HUES64 (cell line): Measurements from ENCODE around the gene DGUOK.
"Not testable (repeated sequence)": the region's sequence is repeated elsewhere in the genome, so short reads cannot be mapped to it uniquely, and the experiment has no call there.

Experiments used
- H3K27ac ChIP-seq: 2 replicates; pipeline ENCODE4 v1.7.0; 2013; ENCODE audit warnings: low read depth, low read length, inconsistent platforms
- H3K27me3 ChIP-seq: 2 replicates; pipeline ENCODE4 v1.6.1; 2013; ENCODE audit warnings: mild to moderate bottlenecking, low read length; ENCODE audit not compliant: insufficient read depth
- H3K36me3 ChIP-seq: 2 replicates; pipeline ENCODE4 v1.6.1; 2013; ENCODE audit warnings: mild to moderate bottlenecking, low read length; ENCODE audit not compliant: insufficient read depth
- H3K4me1 ChIP-seq: 2 replicates; pipeline ENCODE4 v1.6.1; 2013; ENCODE audit warnings: mild to moderate bottlenecking, low read length, moderate library complexity; ENCODE audit not compliant: insufficient read depth
- H3K4me3 ChIP-seq: 2 replicates; pipeline ENCODE4 v1.5.1; 2013; ENCODE audit warnings: mild to moderate bottlenecking, low read length, moderate library complexity
- H3K9ac ChIP-seq: 2 replicates; pipeline ENCODE4 v1.6.1; 2013; ENCODE audit warnings: mild to moderate bottlenecking, low read depth, low read length
- H3K9me3 ChIP-seq: 2 replicates; pipeline ENCODE4 v1.6.1; 2013; ENCODE audit warnings: low read depth, low read length; ENCODE audit not compliant: insufficient read depth
- WGBS: fragments of 150-250, 120-280 bp; methylation state at CpG from one replicate; pipeline ENCODE4 v1.1.7; 2013; ENCODE audit warnings: missing lambda C conversion rate; 5-methylcytosine and 5-hydroxymethylcytosine counted together

Gene DGUOK

GRCh38 chr2:73938718-73939352 lies 12.2 kb downstream of the DGUOK start:
- no peaks in the 10 kb centered on the region for H3K27me3 ChIP-seq
- H3K9me3 ChIP-seq: no peaks in the 10 kb centered on the region
- WGBS: 90% methylated on average over 5 of the region's 5 CpGs
- H3K36me3 ChIP-seq: peaks cover 55% of the 10 kb centered on the region
- no peaks in the 10 kb centered on the region for H3K4me1 ChIP-seq
- H3K4me3 ChIP-seq: no peak overlapping the region
- no peak overlapping the region for H3K27ac ChIP-seq
- H3K9ac ChIP-seq: no peak overlapping the region

DNA sequence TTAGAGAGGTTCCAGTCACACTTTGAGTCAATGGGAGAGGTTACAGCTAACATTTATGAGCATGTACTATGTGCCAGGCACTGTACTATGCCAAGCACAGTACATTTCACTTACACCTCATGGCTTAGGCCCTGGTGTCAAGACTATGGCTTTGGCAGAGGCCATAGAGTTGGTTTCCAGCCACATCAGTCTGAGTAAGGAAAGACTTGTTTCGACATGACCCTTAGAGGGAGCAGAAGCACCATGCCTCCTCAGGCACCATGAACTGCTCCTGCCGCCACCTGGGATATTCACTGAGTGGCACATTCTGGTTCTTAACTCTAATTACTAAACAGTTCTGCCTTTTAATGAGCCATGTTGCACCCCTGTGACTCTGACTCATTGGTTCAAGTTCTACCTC lies 12.7 kb downstream of the DGUOK start:
- Histone ChIP-seq H3K9me3 (no peaks in the 10 kb centered on the region), H3K9ac (no peak overlapping the region), H3K36me3 (peaks cover 57% of the 10 kb centered on the region), H3K4me1 (no peaks in the 10 kb centered on the region), H3K27ac (no peak overlapping the region), H3K27me3 (no peaks in the 10 kb centered on the region), H3K4me3 (no peak overlapping the region)
- WGBS: 88% methylated on average over 2 of the region's 2 CpGs

DNA sequence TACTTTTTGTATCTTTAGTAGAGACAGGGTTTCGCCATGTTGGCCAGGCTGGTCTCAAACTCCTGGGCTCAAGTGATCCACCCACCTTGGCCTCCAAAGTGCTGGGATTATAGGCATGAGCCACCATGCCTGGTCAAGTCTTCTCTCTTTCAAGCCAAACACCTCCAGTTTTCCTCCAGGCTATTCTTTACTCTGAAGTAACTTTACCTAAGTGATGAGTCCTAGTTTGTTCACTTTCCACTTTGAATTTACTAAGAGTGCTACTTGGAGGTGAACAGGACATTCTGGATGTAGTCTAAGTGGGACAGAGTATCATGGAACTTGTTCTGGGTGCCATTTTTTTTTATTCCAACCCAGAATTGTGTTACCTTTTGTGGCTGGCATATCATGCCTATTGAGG lies 13.4 kb downstream of the DGUOK start:
- not testable (repeated sequence) for H3K27me3 ChIP-seq, H3K9me3 ChIP-seq, H3K4me1 ChIP-seq, H3K9ac ChIP-seq, H3K4me3 ChIP-seq, H3K27ac ChIP-seq
- peaks cover 60% of the 10 kb centered on the region for H3K36me3 ChIP-seq
- 98% methylated on average over 1 of the region's 1 CpG for WGBS

DNA sequence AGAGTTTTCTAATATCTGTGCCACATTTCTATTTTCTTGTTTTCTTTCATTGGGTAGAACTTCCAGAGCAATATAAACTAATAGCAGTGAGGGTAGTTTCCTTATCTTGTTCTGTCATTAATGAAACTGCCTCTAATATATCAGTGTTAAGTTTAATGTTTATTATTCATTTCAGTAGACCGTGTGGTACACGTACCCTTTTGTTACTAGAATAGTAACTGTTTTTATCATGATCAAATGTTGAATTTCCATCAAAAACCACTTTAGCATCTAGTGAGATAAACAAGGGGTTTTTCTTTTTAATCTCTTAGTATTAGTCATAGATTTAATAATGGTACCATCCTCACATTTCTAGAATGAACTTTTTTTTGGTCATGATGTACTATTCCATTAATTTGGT lies 16.0 kb downstream of the DGUOK start:
- no peaks in the 10 kb centered on the region for H3K4me1 ChIP-seq
- peaks cover 79% of the 10 kb centered on the region for H3K36me3 ChIP-seq
- H3K9me3 ChIP-seq: no peaks in the 10 kb centered on the region
- WGBS: no CpG with 5 or more reads among the region's 2 CpGs
- no peak overlapping the region for H3K4me3 ChIP-seq
- no peaks in the 10 kb centered on the region for H3K27me3 ChIP-seq
- no peak overlapping the region for H3K27ac ChIP-seq
- H3K9ac ChIP-seq: no peak overlapping the region

- Histone ChIP-seq H3K4me1 (no peaks in the 10 kb centered on the region), H3K9ac (no peak overlapping the region), H3K36me3 (peaks cover 83% of the 10 kb centered on the region), H3K9me3 (no peaks in the 10 kb centered on the region), H3K4me3 (no peak overlapping the region), H3K27ac (no peak overlapping the region), H3K27me3 (no peaks in the 10 kb centered on the region)
- 93% methylated on average over 4 of the region's 4 CpGs for WGBS
These were observed 18.0 kb downstream of the DGUOK start for GRCh38 chr2:73944714-73945113.

DNA sequence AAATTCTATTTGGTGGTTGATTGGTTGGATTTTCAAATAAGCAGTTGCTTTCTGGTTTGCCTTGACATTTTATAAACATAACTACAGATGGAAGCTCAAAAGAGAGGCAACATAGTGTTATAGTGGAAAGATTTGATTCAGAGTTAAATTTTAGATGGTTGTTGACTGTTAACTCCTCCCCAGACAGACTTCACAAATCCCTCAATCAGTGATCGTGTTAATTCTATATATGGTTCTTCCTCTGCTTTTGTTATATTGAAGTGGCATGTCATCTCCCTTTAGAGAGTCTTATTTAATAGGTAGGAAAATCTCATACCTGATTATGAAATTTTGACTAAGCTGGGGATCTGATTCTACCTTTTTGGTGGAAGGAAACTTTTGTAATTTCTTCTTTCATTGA lies 19.5 kb downstream of the DGUOK start:
- no peak overlapping the region for H3K27ac ChIP-seq
- no peaks in the 10 kb centered on the region for H3K9me3 ChIP-seq
- H3K9ac ChIP-seq: no peak overlapping the region
- no peaks in the 10 kb centered on the region for H3K27me3 ChIP-seq
- no peak overlapping the region for H3K4me3 ChIP-seq
- no peaks in the 10 kb centered on the region for H3K4me1 ChIP-seq
- WGBS: no CpG with 5 or more reads among the region's 1 CpG
- peaks cover 87% of the 10 kb centered on the region for H3K36me3 ChIP-seq

DNA sequence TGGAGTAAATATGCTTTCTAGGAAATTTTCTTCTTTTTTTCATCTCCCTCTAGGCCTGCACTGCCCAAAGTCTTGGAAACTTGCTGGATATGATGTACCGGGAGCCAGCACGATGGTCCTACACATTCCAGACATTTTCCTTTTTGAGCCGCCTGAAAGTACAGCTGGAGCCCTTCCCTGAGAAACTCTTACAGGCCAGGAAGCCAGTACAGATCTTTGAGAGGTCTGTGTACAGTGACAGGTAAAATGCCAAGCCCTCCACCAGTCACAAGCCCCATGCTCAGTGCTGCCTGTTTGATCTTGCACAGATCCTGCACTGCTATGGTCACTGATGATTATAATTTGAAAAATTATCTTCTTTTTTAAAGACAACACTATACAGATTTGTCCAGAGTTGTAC lies 20.0 kb downstream of the DGUOK start:
- Histone ChIP-seq H3K27ac (no peak overlapping the region), H3K9me3 (no peaks in the 10 kb centered on the region), H3K4me3 (no peak overlapping the region), H3K9ac (no peak overlapping the region), H3K27me3 (no peaks in the 10 kb centered on the region), H3K36me3 (peaks cover 87% of the 10 kb centered on the region), H3K4me1 (no peaks in the 10 kb centered on the region)
- 93% methylated on average over 3 of the region's 3 CpGs for WGBS

DNA sequence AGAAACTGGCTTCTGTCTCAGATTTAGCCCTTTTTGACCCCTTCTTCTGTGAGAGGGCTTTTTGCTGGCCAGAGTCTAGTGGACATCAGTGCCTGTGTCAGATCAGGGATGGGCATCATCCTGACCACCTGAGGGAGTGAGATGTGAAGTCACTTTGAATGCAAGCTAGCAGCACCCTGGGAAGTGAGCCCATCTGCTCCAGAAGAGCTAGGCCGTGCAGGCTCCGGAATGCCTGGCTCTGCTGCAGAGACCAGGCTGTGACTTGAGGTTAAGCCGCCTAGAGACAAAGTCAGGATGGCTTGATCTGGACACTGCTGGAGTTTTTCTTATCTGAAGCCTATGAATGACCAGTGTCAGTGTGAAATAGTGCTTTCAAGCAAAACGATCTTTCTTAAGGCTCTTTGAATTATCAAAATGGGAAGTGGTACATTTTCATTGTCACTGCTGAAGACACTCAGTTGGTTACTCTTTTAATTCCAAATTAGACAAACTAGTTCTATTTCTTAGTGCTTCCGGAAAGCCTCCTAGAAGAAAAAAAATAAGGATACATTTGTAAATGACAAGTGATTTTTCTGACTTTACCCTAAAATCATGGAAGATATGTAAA lies 20.8 kb downstream of the DGUOK start:
- Histone ChIP-seq H3K9ac (no peak overlapping the region), H3K27me3 (no peaks in the 10 kb centered on the region), H3K9me3 (no peaks in the 10 kb centered on the region), H3K4me3 (no peak overlapping the region), H3K36me3 (peaks cover 91% of the 10 kb centered on the region), H3K4me1 (no peaks in the 10 kb centered on the region), H3K27ac (no peak overlapping the region)
- WGBS: 92% methylated on average over 4 of the region's 5 CpGs

GRCh38 chr2:73949802-73950201 lies 23.1 kb downstream of the DGUOK start:
- H3K36me3 ChIP-seq: peaks cover 89% of the 10 kb centered on the region
- H3K9ac ChIP-seq: no peak overlapping the region
- H3K27ac ChIP-seq: no peak overlapping the region
- no peak overlapping the region for H3K4me3 ChIP-seq
- H3K27me3 ChIP-seq: no peaks in the 10 kb centered on the region
- no peaks in the 10 kb centered on the region for H3K4me1 ChIP-seq
- no peaks in the 10 kb centered on the region for H3K9me3 ChIP-seq

DNA sequence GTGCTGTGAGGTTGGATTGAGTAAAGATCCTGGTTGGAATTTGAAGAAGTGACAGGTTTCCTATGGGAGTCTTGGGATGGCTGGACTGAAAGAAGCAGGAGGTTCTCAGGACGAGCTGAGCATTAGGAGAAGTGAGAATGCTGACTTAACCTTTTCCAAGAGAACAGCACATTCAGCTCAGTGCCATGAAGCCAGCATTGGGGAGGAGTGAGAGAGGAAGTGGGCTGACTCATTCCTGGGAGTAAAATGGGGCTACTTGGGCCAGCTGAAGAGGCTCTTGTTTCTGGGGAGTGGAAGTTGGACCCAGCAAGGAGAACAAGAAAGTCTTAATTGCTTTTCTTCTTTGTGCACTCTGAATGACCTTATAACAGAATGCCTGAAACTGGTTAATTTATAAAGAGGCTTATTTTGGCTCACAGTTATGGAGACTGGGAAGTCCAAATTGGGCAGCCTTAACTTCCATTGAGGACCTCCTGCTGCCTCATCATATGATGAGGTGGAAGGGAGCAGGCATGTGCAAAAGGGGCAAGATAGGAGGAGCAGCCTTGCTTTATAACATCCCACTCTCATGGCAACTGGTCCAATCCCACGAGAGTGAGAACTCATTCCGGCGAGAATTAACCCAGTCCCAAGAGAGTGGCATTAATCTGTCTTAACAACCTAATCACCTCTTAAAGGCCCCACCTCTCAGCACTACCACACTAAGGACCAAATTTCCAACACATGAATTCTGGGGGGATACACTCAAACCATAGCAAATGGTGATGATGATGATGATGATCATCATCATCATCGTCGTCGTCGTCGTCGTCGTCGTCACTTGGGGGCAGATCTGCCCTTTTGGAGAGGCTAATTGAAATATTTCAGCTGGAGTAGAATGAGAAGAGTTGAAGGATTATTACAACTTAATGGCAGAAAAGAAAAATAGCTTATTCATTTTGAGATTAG lies 26.1 kb downstream of the DGUOK start:
- Histone ChIP-seq H3K4me3 (no peak overlapping the region), H3K36me3 (peaks cover 88% of the 10 kb centered on the region), H3K4me1 (no peaks in the 10 kb centered on the region), H3K27ac (no peak overlapping the region), H3K27me3 (no peaks in the 10 kb centered on the region), H3K9me3 (no peaks in the 10 kb centered on the region), H3K9ac (no peak overlapping the region)
- WGBS: 87% methylated on average over 12 of the region's 12 CpGs

DNA sequence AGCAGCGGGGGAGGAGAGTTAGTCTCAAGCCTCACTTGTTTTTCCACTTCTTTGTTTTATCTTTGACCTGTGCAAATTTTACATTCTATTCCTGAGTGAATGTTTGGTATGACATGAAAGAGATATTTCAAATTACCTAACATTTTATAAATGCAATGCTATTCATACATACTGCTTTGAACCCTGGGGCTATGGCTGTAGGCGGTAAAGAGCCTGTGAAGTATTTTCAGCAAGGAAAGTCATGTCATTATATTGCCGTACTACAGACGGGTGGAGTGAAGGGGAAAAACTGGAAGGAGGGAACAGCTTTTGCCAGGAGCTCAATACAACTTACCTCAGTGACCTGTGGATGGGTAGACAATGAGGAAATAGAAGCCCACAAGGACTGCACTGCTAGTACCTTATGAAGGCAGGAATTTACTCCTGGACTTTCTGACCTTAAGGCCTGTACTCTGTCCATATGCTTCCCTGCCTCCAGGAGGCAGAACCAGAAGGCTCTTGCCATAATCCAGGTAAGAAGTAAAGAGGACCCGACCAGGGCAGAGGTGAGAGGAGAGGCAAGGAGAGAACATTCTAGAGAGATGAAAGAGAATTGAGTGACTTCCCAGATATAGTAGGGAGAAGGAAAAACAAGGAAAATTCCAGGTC lies 29.7 kb downstream of the DGUOK start:
- 91% methylated on average over 5 of the region's 5 CpGs for WGBS
- Histone ChIP-seq H3K4me3 (no peak overlapping the region), H3K36me3 (peaks cover 74% of the 10 kb centered on the region)

More for the DNA sequence above, 29.7 kb downstream of the DGUOK start:
- Histone ChIP-seq H3K27me3 (no peaks in the 10 kb centered on the region), H3K9me3 (no peaks in the 10 kb centered on the region), H3K27ac (no peak overlapping the region), H3K4me1 (no peaks in the 10 kb centered on the region), H3K9ac (no peak overlapping the region)
